ENCODE data around the gene GALNT10.

DNA sequence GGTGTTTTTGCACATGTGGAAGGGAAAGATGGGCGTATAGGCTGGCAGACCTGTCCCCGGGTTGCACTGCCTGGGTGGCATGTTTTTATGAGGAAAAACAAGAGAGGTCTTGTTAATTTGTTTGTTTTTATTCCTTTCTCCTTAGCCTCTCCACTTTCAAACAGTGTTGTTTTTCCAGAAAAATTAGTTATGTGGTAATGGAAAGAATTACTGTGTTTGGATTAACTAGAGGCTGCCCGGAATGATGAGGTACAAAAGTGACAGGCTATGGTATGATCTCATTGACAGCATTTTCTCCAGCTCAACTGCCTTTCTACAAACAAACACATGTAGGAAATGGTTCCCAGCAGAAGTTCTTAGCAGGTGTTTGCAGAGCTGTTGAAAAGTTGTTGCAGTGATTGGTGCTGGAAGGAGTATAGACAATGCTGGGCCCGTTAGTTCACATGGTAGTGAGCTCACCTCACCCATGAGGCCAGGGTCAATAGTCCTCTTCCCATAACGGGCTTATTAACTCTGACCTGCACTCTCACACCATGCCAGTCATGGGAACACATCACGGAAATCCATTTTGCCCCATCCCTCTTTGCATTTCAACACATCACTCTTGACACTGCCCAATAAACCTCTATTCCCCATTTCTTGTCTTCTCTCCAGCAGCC is 144.0 kb downstream of the GALNT10 start:
- TF ChIP-seq, protein P1, sequence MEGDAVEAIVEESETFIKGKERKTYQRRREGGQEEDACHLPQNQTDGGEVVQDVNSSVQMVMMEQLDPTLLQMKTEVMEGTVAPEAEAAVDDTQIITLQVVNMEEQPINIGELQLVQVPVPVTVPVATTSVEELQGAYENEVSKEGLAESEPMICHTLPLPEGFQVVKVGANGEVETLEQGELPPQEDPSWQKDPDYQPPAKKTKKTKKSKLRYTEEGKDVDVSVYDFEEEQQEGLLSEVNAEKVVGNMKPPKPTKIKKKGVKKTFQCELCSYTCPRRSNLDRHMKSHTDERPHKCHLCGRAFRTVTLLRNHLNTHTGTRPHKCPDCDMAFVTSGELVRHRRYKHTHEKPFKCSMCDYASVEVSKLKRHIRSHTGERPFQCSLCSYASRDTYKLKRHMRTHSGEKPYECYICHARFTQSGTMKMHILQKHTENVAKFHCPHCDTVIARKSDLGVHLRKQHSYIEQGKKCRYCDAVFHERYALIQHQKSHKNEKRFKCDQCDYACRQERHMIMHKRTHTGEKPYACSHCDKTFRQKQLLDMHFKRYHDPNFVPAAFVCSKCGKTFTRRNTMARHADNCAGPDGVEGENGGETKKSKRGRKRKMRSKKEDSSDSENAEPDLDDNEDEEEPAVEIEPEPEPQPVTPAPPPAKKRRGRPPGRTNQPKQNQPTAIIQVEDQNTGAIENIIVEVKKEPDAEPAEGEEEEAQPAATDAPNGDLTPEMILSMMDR (conservative IDR thresholded peaks at IDR 0.05 in 1 of 2, IDR thresholded peaks at IDR 0.05 in 1 of 2; ENCODE audit: low read depth in 1 of 2, low read length in 2 of 2), result no peak
- TF ChIP-seq EZH2 (IDR thresholded peaks at IDR 0.05; ENCODE audit: low read length, missing control alignments), result no peak

Data from fibroblast of lung (primary cell).